ENCODE measurements around the gene HPCAL1.

HPCAL1 gene

DNA sequence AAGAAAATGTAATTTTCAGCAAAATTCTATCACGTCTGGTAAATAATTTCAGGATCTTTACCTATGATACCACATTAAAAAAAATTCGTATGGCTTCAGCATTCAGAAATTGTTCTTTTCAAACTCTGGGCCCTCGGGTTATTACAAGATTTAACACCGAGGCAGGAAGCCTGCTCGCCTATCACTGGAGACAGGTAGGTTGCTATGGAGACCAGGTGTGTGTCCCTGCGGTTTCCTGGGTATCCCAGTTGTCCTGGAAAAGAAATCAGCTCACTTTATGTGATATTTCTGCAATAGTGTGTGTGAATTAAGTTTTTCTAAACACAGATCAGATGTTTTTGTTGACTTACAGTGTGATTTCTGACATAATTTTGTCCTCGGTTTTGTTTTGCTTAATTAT lies 14.2 kb downstream of the HPCAL1 start:
- Histone ChIP-seq H3K4me3 (ENCODE audit: low read length) (no peak overlapping the region), H3K36me3 (ENCODE audit: control insufficient read depth, low read length) (no peaks in the 10 kb centered on the region), H4K20me1 (ENCODE audit: control insufficient read depth, insufficient read depth, low read depth, low read length) (no peaks in the 10 kb centered on the region), H3K4me2 (ENCODE audit: low read length) (no peak overlapping the region), H3K9me3 (ENCODE audit: control insufficient read depth, insufficient read depth, low read length) (no peaks in the 10 kb centered on the region), H3K27ac (ENCODE audit: low read depth, low read length) (no peak overlapping the region), H3K4me1 (ENCODE audit: control insufficient read depth, low read length) (no peaks in the 10 kb centered on the region), H3K79me2 (ENCODE audit: control insufficient read depth, low read length) (peaks cover 9% of the 10 kb centered on the region), H3F3A (ENCODE audit: control insufficient read depth, insufficient read depth) (no peaks in the 10 kb centered on the region), H3K27me3 (ENCODE audit: control insufficient read depth, low read length) (no peaks in the 10 kb centered on the region), H3K9me2 (replicated peaks; ENCODE audit: control insufficient read depth, low read length) (no peaks in the 10 kb centered on the region)
- no peak for TF ChIP-seq EZH2phosphoT487 (IDR thresholded peaks at IDR 0.05; ENCODE audit: borderline replicate concordance, low read length)
- TF ChIP-seq, protein P1, sequence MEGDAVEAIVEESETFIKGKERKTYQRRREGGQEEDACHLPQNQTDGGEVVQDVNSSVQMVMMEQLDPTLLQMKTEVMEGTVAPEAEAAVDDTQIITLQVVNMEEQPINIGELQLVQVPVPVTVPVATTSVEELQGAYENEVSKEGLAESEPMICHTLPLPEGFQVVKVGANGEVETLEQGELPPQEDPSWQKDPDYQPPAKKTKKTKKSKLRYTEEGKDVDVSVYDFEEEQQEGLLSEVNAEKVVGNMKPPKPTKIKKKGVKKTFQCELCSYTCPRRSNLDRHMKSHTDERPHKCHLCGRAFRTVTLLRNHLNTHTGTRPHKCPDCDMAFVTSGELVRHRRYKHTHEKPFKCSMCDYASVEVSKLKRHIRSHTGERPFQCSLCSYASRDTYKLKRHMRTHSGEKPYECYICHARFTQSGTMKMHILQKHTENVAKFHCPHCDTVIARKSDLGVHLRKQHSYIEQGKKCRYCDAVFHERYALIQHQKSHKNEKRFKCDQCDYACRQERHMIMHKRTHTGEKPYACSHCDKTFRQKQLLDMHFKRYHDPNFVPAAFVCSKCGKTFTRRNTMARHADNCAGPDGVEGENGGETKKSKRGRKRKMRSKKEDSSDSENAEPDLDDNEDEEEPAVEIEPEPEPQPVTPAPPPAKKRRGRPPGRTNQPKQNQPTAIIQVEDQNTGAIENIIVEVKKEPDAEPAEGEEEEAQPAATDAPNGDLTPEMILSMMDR (IDR thresholded peaks at IDR 0.05; ENCODE audit: low read depth, low read length, poor library complexity, severe bottlenecking): no peak

DNA sequence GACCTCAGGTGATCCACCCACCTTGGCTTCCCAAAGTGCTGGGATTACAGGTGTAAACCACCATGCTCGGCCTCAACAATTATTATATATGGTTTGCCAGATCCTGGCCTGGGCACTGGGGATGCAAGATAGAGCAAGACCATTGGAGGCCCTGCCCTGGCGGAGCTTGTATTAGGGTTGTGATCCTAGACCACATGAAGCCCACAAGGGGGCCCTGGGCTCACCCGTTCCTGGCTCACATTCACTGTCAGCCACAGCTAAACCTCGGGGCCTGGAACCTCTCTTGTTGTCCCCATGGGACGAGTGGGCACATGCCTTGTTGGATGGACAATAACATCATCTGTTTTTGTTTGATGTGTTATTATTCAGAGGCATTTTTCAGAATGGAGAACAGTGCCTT lies 14.9 kb downstream of the HPCAL1 start:
- Histone ChIP-seq H3K4me2 (ENCODE audit: low read length) (no peak overlapping the region), H3K9me2 (replicated peaks; ENCODE audit: control insufficient read depth, low read length) (no peaks in the 10 kb centered on the region), H3K27ac (ENCODE audit: low read depth, low read length) (no peak overlapping the region), H3K4me1 (ENCODE audit: control insufficient read depth, low read length) (no peaks in the 10 kb centered on the region), H4K20me1 (ENCODE audit: control insufficient read depth, insufficient read depth, low read depth, low read length) (no peaks in the 10 kb centered on the region), H3F3A (ENCODE audit: control insufficient read depth, insufficient read depth) (no peaks in the 10 kb centered on the region), H3K36me3 (ENCODE audit: control insufficient read depth, low read length) (no peaks in the 10 kb centered on the region), H3K9me3 (ENCODE audit: control insufficient read depth, insufficient read depth, low read length) (no peaks in the 10 kb centered on the region), H3K27me3 (ENCODE audit: control insufficient read depth, low read length) (no peaks in the 10 kb centered on the region), H3K79me2 (ENCODE audit: control insufficient read depth, low read length) (peaks cover 6% of the 10 kb centered on the region), H3K4me3 (ENCODE audit: low read length) (no peak overlapping the region)
- no peak for TF ChIP-seq EZH2phosphoT487 (IDR thresholded peaks at IDR 0.05; ENCODE audit: borderline replicate concordance, low read length)
- TF ChIP-seq, protein P1 (IDR thresholded peaks at IDR 0.05; ENCODE audit: low read depth, low read length, poor library complexity, severe bottlenecking): no peak

DNA sequence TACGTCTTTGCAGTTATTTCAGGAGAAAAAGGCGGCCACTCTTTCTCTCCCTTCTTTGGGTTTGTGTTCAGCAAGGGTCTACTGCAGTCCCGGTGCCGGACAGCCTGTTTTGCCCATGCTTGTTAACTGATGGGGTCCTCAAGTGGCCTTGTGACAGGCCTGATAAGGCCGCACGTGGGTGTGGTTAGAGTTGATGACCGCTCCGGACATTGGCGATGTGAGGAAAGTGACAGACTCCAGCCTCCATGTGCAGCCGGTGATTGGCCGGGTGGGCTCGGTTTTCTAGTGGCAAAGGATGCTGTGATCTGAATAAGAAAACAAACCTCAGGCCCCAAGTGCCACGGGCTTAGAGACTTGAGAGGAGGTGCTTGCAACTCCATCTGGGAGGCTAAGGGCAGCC lies 15.6 kb downstream of the HPCAL1 start:
- no peak for TF ChIP-seq EZH2phosphoT487 (IDR thresholded peaks at IDR 0.05; ENCODE audit: borderline replicate concordance, low read length)
- TF ChIP-seq, protein P1 (IDR thresholded peaks at IDR 0.05; ENCODE audit: low read depth, low read length, poor library complexity, severe bottlenecking): no peak
- Histone ChIP-seq H3K9me2 (replicated peaks; ENCODE audit: control insufficient read depth, low read length) (no peaks in the 10 kb centered on the region), H3K4me1 (ENCODE audit: control insufficient read depth, low read length) (no peaks in the 10 kb centered on the region), H4K20me1 (ENCODE audit: control insufficient read depth, insufficient read depth, low read depth, low read length) (no peaks in the 10 kb centered on the region), H3K27me3 (ENCODE audit: control insufficient read depth, low read length) (no peaks in the 10 kb centered on the region), H3K36me3 (ENCODE audit: control insufficient read depth, low read length) (no peaks in the 10 kb centered on the region), H3F3A (ENCODE audit: control insufficient read depth, insufficient read depth) (no peaks in the 10 kb centered on the region), H3K4me3 (ENCODE audit: low read length) (no peak overlapping the region), H3K79me2 (ENCODE audit: control insufficient read depth, low read length) (no peaks in the 10 kb centered on the region), H3K4me2 (ENCODE audit: low read length) (no peak overlapping the region), H3K27ac (ENCODE audit: low read depth, low read length) (no peak overlapping the region), H3K9me3 (ENCODE audit: control insufficient read depth, insufficient read depth, low read length) (no peaks in the 10 kb centered on the region)
